RWPE2 (cell line): ENCODE measurements around the gene KIAA1671.
A peak's percentile ranks its signal among the peaks of the same experiment; 100 is the strongest.

Source experiments
- ATAC-seq: fragments of 200-7000 bp; cut with Tn5 transposase; 3 replicates; pipeline ENCODE4 v1.9.1; 2021; ENCODE audit warnings: low read depth
- DNase-seq: peaks from one replicate; pipeline ENCODE4 v3.0.0-alpha.2; 2020; ENCODE audit warnings: low spot score
- H3K27ac ChIP-seq: fragments of 450-650 bp; 2 replicates; pipeline ENCODE4 v1.5.1; 2017; ENCODE audit warnings: mild to moderate bottlenecking; ENCODE audit not compliant: poor library complexity, severe bottlenecking
- H3K27me3 ChIP-seq: fragments of 250-450 bp; sonication (Bioruptor Pico); 2 replicates; pipeline ENCODE4 v1.5.1; 2021; ENCODE audit warnings: mild to moderate bottlenecking, moderate library complexity; ENCODE audit not compliant: insufficient read depth, poor library complexity, severe bottlenecking
- H3K36me3 ChIP-seq: fragments of 250-450 bp; sonication (Bioruptor Pico); 2 replicates; pipeline ENCODE4 v1.5.1; 2020; ENCODE audit warnings: low read depth, mild to moderate bottlenecking, moderate library complexity
- H3K4me1 ChIP-seq: fragments of 250-450 bp; sonication (Bioruptor Pico); 2 replicates; pipeline ENCODE4 v1.5.1; 2021; ENCODE audit warnings: mild to moderate bottlenecking, moderate library complexity; ENCODE audit not compliant: insufficient read depth, poor library complexity, severe bottlenecking
- H3K4me3 ChIP-seq: fragments of 250-450 bp; sonication (Bioruptor Pico); 2 replicates; pipeline ENCODE4 v1.5.1; 2021; ENCODE audit warnings: mild to moderate bottlenecking, moderate library complexity; ENCODE audit not compliant: severe bottlenecking
- H3K9me3 ChIP-seq: fragments of 250-450 bp; sonication (Bioruptor Pico); 2 replicates; pipeline ENCODE4 v1.5.1; 2021; ENCODE audit warnings: mild to moderate bottlenecking, moderate library complexity; ENCODE audit not compliant: severe bottlenecking
- TF ChIP-seq, protein P1 (sequence below): fragments of 450-650 bp; IDR thresholded peaks from one replicate; pipeline ENCODE4 v1.5.1; 2017; ENCODE audit warnings: mild to moderate bottlenecking, moderate library complexity; ENCODE audit not compliant: poor library complexity, severe bottlenecking

The KIAA1671 gene

DNA sequence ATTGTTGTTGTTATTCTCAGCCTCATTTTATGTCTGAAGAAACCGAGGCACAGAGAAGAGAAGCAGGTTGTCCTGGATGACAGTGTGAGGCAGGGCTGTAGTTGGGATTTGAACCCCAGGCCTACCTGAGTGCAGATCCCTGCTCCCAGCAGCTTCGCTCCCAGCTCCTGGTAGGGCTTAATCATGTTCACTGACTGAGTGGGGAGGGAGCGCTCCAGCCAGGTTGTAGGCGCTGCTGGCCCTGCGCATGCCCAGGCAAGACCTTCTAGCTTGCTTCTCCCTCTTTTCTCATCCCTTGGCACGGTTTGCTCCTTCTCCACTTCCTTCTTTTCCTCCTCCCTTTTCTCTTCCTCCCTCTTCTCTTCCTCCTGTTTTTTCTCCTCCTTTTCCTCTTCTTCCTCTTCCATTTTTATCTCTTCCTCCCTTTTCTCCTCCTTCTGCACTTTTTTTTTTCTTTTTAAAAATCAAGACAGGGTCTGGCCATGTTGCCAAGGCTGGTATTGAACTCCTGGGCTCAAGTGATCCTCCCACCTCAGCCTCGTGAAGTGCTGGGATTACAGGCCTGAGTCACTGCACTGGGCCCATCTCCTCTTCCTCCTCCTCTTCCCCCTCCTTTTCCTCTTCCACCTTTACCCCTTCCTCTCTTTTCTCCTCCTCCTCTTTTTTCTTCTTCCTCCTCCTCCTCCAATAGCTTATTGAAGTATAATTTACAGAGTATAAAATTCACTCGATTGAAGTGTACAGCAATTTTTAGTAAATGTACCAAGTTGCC lies 109.3 kb downstream of the KIAA1671 start:
- no peak for DNase-seq
- no peaks in the 10 kb centered on the region for H3K9me3 ChIP-seq
- H3K4me3 ChIP-seq: no peak overlapping the region
- H3K27ac ChIP-seq: peak overlapping the region; percentile 48
- H3K27me3 ChIP-seq: no peaks in the 10 kb centered on the region
- TF ChIP-seq, protein P1, sequence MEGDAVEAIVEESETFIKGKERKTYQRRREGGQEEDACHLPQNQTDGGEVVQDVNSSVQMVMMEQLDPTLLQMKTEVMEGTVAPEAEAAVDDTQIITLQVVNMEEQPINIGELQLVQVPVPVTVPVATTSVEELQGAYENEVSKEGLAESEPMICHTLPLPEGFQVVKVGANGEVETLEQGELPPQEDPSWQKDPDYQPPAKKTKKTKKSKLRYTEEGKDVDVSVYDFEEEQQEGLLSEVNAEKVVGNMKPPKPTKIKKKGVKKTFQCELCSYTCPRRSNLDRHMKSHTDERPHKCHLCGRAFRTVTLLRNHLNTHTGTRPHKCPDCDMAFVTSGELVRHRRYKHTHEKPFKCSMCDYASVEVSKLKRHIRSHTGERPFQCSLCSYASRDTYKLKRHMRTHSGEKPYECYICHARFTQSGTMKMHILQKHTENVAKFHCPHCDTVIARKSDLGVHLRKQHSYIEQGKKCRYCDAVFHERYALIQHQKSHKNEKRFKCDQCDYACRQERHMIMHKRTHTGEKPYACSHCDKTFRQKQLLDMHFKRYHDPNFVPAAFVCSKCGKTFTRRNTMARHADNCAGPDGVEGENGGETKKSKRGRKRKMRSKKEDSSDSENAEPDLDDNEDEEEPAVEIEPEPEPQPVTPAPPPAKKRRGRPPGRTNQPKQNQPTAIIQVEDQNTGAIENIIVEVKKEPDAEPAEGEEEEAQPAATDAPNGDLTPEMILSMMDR: no peak
- peaks cover 18% of the 10 kb centered on the region for H3K36me3 ChIP-seq
- ATAC-seq: peak; percentile 74
- peaks cover 11% of the 10 kb centered on the region for H3K4me1 ChIP-seq

DNA sequence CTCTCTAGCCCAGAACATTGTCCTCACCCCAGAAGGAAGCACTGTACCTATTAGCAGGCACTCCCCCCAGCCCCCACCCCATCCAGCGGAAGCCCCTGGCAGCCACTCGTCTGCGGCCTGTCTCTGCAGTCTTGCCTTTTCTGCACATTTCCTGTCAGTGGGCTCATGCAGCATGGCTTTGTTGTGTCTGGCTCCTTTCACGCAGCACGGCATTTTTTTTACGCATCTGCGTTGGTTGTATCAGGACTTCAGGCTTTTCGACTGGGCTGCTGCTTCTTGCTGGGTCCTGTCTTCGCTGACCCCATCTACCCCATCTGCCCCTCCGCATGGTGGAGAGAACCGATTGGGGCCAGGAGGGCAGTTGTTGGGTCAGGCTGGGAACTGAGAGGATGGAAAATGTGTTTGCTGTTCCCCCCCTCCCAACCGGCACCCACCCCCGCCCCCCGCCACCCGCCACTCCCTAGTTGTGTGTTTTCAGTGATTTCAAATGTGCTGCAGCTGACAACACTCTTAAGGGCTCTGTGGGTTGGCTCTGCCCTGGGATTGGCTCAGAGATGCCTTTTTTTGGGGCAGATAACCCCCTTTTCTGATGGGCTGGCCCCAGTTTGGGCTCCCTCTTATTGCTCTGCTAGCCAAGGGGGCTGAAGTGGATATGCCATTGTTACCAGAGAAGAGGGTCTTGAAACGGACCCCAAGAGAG lies 110.0 kb downstream of the KIAA1671 start:
- no peaks in the 10 kb centered on the region for H3K9me3 ChIP-seq
- no peaks in the 10 kb centered on the region for H3K27me3 ChIP-seq
- H3K4me1 ChIP-seq: peaks cover 11% of the 10 kb centered on the region
- TF ChIP-seq, protein P1: no peak
- H3K27ac ChIP-seq: peak overlapping the region; percentile 48
- no peak for ATAC-seq
- peaks cover 18% of the 10 kb centered on the region for H3K36me3 ChIP-seq
- DNase-seq: no peak
- H3K4me3 ChIP-seq: no peak overlapping the region

DNA sequence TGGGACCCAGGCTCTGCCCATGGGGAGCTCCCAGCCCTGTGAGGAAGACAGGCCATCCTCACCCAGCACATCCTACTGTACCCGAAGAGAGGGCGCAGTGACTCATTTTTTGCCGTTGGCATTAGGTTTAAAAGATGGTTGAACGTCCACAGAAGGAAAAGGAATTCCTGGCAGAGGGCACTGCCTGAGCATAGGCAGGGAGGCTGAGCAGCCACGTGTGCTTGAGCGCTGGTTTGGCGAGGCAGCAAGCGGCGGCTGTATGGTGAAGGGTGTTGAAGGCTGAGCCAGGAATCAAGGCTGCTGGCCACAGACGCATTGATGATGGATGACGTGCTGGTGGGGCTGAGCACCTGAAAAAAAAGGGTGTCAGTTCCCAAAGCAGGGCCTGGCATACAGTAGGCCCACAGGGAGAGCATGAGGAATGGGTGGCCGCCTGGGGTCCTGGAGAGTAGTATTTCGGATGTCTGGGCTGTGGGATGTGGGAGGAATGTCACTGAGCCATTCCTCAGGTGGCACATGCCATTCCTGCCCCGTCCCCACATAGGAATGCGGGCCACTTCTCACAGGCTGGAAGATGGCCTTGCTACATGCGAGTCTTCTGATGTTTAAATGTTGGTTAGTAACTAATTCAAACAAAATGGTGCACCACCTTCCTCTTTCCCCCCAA lies 112.5 kb downstream of the KIAA1671 start:
- no peak for DNase-seq
- Histone ChIP-seq H3K4me1 (peaks cover 11% of the 10 kb centered on the region), H3K27me3 (no peaks in the 10 kb centered on the region), H3K4me3 (no peak overlapping the region), H3K36me3 (peaks cover 16% of the 10 kb centered on the region), H3K9me3 (no peaks in the 10 kb centered on the region), H3K27ac (no peak overlapping the region)
- TF ChIP-seq, protein P1: no peak
- no peak for ATAC-seq

DNA sequence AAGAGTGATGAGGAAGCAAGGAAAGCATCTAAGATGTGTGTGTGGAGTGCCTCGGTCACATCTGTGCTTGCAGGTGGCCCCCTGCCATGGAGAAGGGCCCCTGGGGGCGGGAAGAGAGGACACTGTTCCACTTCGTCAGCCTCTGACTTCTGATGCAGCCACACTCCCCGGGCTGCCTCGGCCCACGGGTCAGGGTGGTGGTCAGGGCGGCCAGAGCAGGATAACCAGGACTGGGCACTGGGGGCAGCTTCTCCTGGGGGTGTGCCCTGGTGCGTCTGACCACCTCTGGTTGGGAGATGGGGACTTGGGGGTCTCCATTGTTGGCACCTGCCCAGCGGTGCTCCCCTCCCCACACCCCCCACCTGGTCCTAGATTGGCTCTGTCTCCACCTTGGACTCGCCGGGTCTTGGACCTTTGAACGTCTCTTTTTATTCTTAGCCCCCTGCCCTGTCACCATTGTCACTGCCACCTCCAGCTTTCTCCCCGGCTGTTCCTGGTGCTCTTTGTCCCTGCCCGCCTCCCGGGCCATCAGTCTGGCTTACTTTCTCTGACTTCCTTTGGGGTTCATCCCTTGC lies 114.4 kb downstream of the KIAA1671 start:
- Histone ChIP-seq H3K9me3 (no peaks in the 10 kb centered on the region), H3K4me3 (no peak overlapping the region), H3K4me1 (no peaks in the 10 kb centered on the region), H3K27me3 (no peaks in the 10 kb centered on the region), H3K36me3 (peaks cover 19% of the 10 kb centered on the region), H3K27ac (no peak overlapping the region)
- TF ChIP-seq, protein P1: no peak
- ATAC-seq (no peak), DNase-seq (no peak)
